Breast epithelium (tissue), 4 donors: ENCODE measurements around the gene TFAM. TPM values are rescaled to one million over a fixed set of nuclear protein-coding genes. Genes with fewer than 3 reads are reported as not detected.

Experiments used
- DNase-seq, 2 donors: peaks; one replicate each; pipeline ENCODE4 v3.0.0-alpha.2; 2019; ENCODE audit warnings: low spot score in 2 of 2
- H3K27ac ChIP-seq, 2 donors: fragments of 200-600 bp; sonication (generic) in 1 of 2; one replicate each; pipeline ENCODE4 v1.5.1; 2016 to 2019; ENCODE audit warnings: mild to moderate bottlenecking in 1 of 2
- H3K27me3 ChIP-seq, 2 donors: fragments of 200-600 bp; sonication (generic) in 1 of 2; one replicate each; pipeline versions ENCODE4 v1.5.1 to v1.6.0; 2017 to 2019; ENCODE audit warnings: control low read depth in 1 of 2, mild to moderate bottlenecking in 1 of 2
- H3K36me3 ChIP-seq: fragments of 200-600 bp; one replicate; pipeline ENCODE4 v1.5.1; 2019
- H3K4me1 ChIP-seq, 2 donors: fragments of 200-600 bp; sonication (generic); one replicate each; pipeline ENCODE4 v1.5.1; 2016 to 2019; ENCODE audit warnings: control low read depth in 1 of 2
- H3K4me3 ChIP-seq, 3 donors: fragments of 200-600 bp; sonication (generic); 1 replicate in 2 of 3; 2 replicates in 1 of 3; pipeline ENCODE4 v1.5.1; 2016 to 2019; ENCODE audit warnings: mild to moderate bottlenecking in 3 of 3, moderate library complexity in 2 of 3
- H3K9me3 ChIP-seq, 2 donors: fragments of 200-600 bp; sonication (generic) in 1 of 2; one replicate each; pipeline ENCODE4 v1.5.1; 2016 to 2019; ENCODE audit warnings: control low read depth in 1 of 2
- POLR2A ChIP-seq: fragments of 450-650 bp; IDR thresholded peaks from one replicate; pipeline ENCODE4 v1.6.1; 2016; ENCODE audit warnings: antibody characterized with exemption, mild to moderate bottlenecking, moderate library complexity
- POLR2AphosphoS5 ChIP-seq, 3 donors: sonication (generic); formaldehyde crosslinking; IDR thresholded peaks; one replicate each; pipeline ENCODE4 v1.6.1; 2017; ENCODE audit warnings: antibody characterized with exemption in 3 of 3
- intact Hi-C: fragments of 100-400 bp; cut with DNase I; formaldehyde crosslinking; loops from one replicate; pipeline ENCODE4 v1.15.1; 2023; ENCODE audit warnings: low total_unique reads
- total RNA-seq, 3 donors: library from RNA; depleted of rRNA; stranded (reverse); fragments of >200 nt; gene quantifications; one replicate each; pipeline ENCODE4 v1.1.0, GENCODE V29; 2016
- TF ChIP-seq, protein P1 (sequence below), 3 donors: fragments of 450-650 bp; IDR thresholded peaks; one replicate each; pipeline ENCODE4 v1.5.1; 2016 to 2017; ENCODE audit warnings: antibody characterized with exemption in 3 of 3, mild to moderate bottlenecking in 3 of 3, moderate library complexity in 3 of 3

TFAM gene
- total RNA-seq, 3 donors from 2014 or later: 15.8 to 30.1 (median 22.3) TPM

DNA sequence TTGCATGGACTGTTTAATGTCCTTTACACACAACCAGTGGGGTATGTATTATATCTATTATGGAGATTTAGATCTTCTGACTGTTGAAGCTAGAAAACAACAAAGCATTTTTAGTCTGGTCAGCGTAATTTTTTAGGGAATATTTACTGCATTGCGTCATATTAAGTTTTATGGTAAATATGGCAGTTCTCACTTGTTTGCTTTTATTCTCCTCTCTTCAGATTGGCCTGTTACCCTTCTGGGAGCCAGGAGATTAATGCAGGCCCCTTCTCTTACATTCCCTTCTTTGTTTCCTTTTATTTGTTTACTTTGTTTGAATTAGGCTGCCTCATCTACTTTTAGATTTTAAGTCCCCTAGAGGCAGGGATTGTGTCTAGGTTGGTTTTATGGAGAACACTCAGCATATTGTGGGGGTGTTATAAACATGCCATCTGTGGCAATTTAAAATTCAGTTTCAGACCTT, 36.6 kb upstream of the TFAM start:
- Histone ChIP-seq H3K27me3 (no peaks in the 10 kb centered on the region), H3K4me1 (no peaks in the 10 kb centered on the region), H3K4me3 (no peak overlapping the region), H3K27ac (no peak overlapping the region), H3K36me3 (no peaks in the 10 kb centered on the region), H3K9me3 (no peaks in the 10 kb centered on the region)
- no peak for DNase-seq
- TF ChIP-seq, protein P1, sequence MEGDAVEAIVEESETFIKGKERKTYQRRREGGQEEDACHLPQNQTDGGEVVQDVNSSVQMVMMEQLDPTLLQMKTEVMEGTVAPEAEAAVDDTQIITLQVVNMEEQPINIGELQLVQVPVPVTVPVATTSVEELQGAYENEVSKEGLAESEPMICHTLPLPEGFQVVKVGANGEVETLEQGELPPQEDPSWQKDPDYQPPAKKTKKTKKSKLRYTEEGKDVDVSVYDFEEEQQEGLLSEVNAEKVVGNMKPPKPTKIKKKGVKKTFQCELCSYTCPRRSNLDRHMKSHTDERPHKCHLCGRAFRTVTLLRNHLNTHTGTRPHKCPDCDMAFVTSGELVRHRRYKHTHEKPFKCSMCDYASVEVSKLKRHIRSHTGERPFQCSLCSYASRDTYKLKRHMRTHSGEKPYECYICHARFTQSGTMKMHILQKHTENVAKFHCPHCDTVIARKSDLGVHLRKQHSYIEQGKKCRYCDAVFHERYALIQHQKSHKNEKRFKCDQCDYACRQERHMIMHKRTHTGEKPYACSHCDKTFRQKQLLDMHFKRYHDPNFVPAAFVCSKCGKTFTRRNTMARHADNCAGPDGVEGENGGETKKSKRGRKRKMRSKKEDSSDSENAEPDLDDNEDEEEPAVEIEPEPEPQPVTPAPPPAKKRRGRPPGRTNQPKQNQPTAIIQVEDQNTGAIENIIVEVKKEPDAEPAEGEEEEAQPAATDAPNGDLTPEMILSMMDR (IDR thresholded peaks at IDR 0.05): no peak
- TF ChIP-seq POLR2AphosphoS5 (IDR thresholded peaks at IDR 0.05): no peak
- no peak for TF ChIP-seq POLR2A
- intact Hi-C loops: no loop called here

DNA sequence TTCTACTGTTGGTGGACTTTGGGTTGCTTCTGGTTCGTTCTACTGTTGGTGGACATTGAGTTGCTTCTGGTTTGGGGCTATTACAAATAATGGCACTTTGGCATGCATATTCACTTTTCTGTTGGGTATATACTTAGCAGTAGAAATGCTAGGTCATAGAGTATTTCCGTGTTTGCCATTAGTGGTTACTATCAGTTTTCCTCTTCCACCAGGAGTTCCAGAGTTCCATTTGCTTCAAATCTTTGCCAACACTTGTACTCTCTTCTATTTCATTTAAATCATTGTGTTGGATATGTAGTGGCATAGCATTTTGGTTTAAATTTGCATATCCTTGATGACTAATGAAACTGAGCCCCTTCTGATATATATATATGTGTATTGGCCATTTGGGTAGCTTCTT, 35.2 kb upstream of the TFAM start:
- DNase-seq: no peak
- TF ChIP-seq, protein P1 (IDR thresholded peaks at IDR 0.05): no peak
- TF ChIP-seq POLR2AphosphoS5 (IDR thresholded peaks at IDR 0.05): no peak
- H3K36me3 ChIP-seq: no peaks in the 10 kb centered on the region
- H3K4me3 ChIP-seq: no peak overlapping the region
- H3K9me3 ChIP-seq: no peaks in the 10 kb centered on the region
- H3K4me1 ChIP-seq: no peaks in the 10 kb centered on the region
- no peaks in the 10 kb centered on the region for H3K27me3 ChIP-seq
- intact Hi-C loops: no loop called here
- H3K27ac ChIP-seq: no peak overlapping the region

DNA sequence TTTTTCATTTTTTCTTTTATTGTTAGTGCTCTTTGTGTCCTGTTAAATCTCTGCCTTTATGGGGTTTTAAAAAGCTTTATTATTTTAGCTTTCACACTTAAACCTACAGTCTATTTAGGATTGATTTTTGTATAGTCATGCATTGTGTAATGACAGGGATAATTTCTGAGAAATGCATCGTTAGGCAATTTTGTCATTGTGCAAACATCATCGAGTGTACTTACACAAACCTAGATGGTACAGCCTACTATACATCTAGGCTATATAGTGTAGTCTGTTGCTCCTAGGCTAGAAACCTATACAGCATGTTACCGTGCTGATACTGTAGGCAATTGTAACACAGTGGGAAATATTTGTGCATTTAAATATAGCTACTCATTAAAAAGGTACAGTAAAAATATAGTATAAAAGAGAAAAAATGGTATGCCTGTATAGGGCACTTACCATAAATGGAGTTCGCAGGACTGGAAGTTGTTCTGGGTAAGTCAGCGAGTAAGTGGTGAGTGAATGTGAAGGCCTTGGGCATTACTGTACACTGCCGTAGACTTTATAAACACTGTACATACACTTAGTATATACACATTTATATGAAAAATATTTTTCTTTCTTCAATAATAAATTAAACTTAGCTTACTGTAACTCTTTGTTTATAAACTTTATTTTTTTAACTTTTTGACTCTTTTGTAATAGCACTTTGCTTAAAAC, 34.4 kb upstream of the TFAM start:
- H3K36me3 ChIP-seq: no peaks in the 10 kb centered on the region
- H3K27ac ChIP-seq: no peak overlapping the region
- H3K4me3 ChIP-seq: no peak overlapping the region
- no peaks in the 10 kb centered on the region for H3K4me1 ChIP-seq
- H3K27me3 ChIP-seq: no peaks in the 10 kb centered on the region
- no peak for DNase-seq
- TF ChIP-seq, protein P1 (IDR thresholded peaks at IDR 0.05): no peak
- no peak for TF ChIP-seq POLR2A
- no peak for TF ChIP-seq POLR2AphosphoS5 (IDR thresholded peaks at IDR 0.05)
- H3K9me3 ChIP-seq: no peaks in the 10 kb centered on the region
- intact Hi-C loops: no loop called here

DNA sequence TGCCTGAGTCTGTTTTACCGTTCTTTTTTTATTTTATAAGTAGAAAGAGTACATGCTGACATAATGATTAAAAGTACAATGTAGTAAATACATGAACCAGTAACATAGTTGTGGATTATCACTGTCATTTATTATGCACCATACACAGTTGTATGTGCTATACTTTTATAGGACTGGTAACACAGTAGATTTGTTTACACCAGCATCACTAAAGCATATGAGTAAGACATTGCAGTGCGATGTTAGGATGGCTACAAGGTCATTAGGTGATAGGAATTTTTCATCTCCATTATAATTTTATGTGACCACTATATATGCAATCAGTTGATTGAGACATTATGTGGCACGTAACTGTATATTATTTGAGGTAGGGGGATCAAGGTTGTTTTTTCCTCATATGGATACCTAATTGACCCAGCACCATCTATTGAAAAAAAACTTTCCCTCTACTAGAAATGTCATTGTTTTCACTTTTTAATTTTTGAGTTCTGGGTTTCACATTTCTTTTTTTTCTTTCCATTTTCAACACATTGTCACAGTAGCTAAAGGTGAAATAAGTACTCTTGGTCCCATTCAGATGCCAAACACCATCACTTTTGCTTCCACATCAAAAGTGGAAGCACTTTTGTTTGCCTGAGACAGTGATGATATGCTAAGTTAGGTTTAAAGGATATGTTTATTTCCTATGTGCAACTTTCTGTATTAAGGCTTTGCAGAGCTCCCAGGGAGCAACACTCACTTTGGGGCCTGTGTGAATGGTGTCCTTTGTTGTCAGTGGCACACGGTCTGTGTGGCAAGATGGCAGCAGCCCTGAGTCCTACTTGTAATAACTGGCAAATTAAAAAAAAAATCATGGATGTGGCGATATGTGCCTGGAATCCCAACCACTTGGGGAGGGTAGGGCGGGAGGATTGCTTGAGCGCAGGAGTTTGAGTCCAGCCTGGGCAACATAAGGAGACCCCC, 33.3 kb upstream of the TFAM start:
- no peaks in the 10 kb centered on the region for H3K4me1 ChIP-seq
- no peak for TF ChIP-seq POLR2A
- TF ChIP-seq, protein P1 (IDR thresholded peaks at IDR 0.05): no peak
- no peak for TF ChIP-seq POLR2AphosphoS5 (IDR thresholded peaks at IDR 0.05)
- DNase-seq: no peak
- no peak overlapping the region for H3K4me3 ChIP-seq
- intact Hi-C loops: no loop called here
- no peaks in the 10 kb centered on the region for H3K27me3 ChIP-seq
- no peaks in the 10 kb centered on the region for H3K9me3 ChIP-seq
- no peaks in the 10 kb centered on the region for H3K36me3 ChIP-seq
- no peak overlapping the region for H3K27ac ChIP-seq
